ENCODE data around the gene SCIN. TPM values are rescaled to one million over a fixed set of nuclear protein-coding genes. Genes with fewer than 3 reads are reported as not detected.
"Not testable (repeated sequence)": the region's sequence is repeated elsewhere in the genome, so short reads cannot be mapped to it uniquely, and the experiment has no call there.

The SCIN gene
- total RNA-seq, 1 donor = 2.3 TPM

GRCh38 chr7:12554351-12554750, 16.2 kb upstream of the SCIN start:
- no peak overlapping the region for H3K4me3 ChIP-seq (ENCODE audit: low read depth, low read length)
- DNase-seq (ENCODE audit: low read depth) = no peak
- no peak for TF ChIP-seq CTCF (IDR thresholded peaks at IDR 0.05; ENCODE audit: insufficient read depth, low read length)

DNA sequence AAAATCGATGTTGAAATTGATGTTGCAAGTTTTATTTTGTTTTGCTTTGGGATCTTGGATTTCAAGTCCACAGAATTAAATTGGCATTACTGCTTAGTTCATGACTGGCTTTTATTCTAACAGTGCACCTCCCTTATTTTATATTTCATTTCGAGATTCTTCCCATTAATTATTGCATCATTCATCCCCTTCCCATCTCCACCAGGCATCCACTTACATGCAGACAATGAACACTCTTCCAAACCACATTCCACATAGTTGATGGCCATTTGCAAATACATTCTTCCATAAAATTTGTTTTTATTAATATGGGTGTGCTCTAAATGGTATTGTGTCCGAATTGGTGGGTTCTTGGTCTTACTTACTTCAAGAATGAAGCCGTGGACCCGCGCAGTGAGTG, 15.6 kb upstream of the SCIN start:
- no peak overlapping the region for H3K4me3 ChIP-seq (ENCODE audit: low read depth, low read length)
- DNase-seq (ENCODE audit: low read depth) = no peak
- TF ChIP-seq CTCF (IDR thresholded peaks at IDR 0.05; ENCODE audit: insufficient read depth, low read length) = no peak

GRCh38 chr7:12555695-12556094, 14.8 kb upstream of the SCIN start:
- H3K4me3 ChIP-seq (ENCODE audit: low read depth, low read length); DNase-seq (ENCODE audit: low read depth): not testable (repeated sequence)

- not testable (repeated sequence) for DNase-seq (ENCODE audit: low read depth); H3K4me3 ChIP-seq (ENCODE audit: low read depth, low read length)
These were observed 14.3 kb upstream of the SCIN start for GRCh38 chr7:12556139-12556792.

- H3K4me3 ChIP-seq (ENCODE audit: low read depth, low read length) = no peak overlapping the region
- no peak for DNase-seq (ENCODE audit: low read depth)
- TF ChIP-seq CTCF (IDR thresholded peaks at IDR 0.05; ENCODE audit: insufficient read depth, low read length) = no peak
These were observed 13.2 kb upstream of the SCIN start for GRCh38 chr7:12557282-12557681.

GRCh38 chr7:12564996-12565764, 5.3 kb upstream of the SCIN start:
- no peak for DNase-seq (ENCODE audit: low read depth)
- TF ChIP-seq CTCF (IDR thresholded peaks at IDR 0.05; ENCODE audit: insufficient read depth, low read length) = no peak
- no peak overlapping the region for H3K4me3 ChIP-seq (ENCODE audit: low read depth, low read length)

DNA sequence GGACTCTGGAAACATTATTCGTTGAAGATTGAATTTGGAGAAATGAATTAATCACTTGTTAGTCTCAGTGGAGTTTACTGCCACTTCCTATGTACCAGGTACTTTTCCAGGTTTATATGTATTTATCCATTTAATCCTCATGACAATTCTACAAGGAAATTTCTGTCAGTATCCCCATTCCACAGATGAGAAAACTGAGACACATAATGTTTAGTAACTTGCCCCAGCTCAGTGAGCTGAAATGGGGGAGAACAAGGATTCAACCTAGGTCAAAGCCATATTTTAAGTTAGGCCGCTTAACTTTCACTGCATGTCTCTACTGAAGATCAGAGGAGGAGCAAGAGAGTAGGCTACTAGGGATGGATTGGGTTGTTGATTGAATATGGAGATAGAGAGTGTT, 4.6 kb upstream of the SCIN start:
- no peak overlapping the region for H3K4me3 ChIP-seq (ENCODE audit: low read depth, low read length)
- no peak for DNase-seq (ENCODE audit: low read depth)
- no peak for TF ChIP-seq CTCF (IDR thresholded peaks at IDR 0.05; ENCODE audit: insufficient read depth, low read length)

DNA sequence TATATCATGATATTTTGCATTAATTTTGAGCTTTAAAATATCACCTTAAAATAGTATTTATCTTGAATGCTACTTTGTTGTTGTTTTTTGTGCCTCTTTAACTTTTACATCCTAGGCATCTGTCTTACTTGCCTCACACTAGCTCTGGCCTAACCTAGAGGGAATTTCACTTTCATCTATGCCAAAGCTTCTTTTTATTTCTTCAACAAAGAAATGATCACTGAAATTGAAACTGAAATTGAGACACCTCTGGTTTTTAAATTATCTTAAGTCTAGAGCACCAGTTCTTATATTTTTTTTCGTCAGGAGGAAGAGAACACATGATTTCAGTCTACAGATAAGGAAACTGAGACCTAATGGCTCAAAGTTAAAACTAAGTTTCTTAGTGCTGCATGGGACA, 3.5 kb upstream of the SCIN start:
- DNase-seq (ENCODE audit: low read depth) = no peak
- TF ChIP-seq CTCF (IDR thresholded peaks at IDR 0.05; ENCODE audit: insufficient read depth, low read length) = no peak

More for the DNA sequence above, 3.5 kb upstream of the SCIN start:
- no peak overlapping the region for H3K4me3 ChIP-seq (ENCODE audit: low read depth, low read length)
